Erythroblast (primary cell): ENCODE measurements around the gene ARHGAP8.

Experiments
- GATA1 ChIP-seq: IDR thresholded peaks from 2 replicates; pipeline ENCODE4 v1.6.1; 2011; ENCODE audit warnings: low read depth, mild to moderate bottlenecking, control low read depth, low read length, moderate library complexity
- POLR2A ChIP-seq: IDR thresholded peaks from 2 replicates; pipeline ENCODE4 v1.6.1; 2011; ENCODE audit warnings: mild to moderate bottlenecking, low read length

DNA sequence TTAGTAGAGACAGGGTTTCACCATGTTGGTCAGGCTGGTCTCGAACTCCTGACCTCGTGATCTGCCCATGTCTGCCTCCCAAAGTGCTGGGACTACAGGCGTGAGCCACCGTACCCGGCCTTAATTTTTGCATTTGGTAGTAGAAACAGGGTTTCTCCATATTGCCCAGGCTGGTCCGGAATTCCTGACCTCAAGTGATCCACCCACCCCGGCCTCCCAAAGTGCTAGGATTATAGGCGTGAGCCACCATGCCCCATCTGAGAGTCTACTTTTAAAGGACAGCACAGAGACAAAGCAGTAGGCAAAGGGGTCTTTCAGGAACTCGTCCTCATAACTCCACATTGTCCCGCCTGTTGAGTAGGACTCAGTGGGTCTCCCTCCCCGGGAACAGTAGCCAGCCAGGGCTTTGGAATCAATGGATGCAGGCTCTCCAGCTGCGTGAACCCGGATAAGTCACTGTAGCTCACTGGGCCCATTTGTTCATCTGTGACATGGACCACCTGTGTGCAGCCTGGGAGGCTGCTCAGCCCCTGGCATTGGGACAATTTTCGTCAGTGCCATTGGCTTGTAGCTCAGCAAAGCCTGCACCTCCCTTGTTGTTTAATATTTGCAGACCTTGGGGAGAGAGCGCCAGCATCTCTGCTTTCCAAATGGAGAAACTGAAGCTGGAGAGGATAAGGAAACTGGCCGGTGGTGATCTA lies 86.1 kb downstream of the ARHGAP8 start:
- TF ChIP-seq POLR2A = no peak
- no peak for TF ChIP-seq GATA1
